ENCODE measurements around the gene CNN2.
A peak's percentile ranks its signal among the peaks of the same experiment; 100 is the strongest.

The CNN2 gene

GRCh38 chr19:1052349-1052975, 26.1 kb downstream of the CNN2 start:
- DNase-seq, result no peak

GRCh38 chr19:1053176-1054101, 27.0 kb downstream of the CNN2 start:
- DNase-seq, result no peak

GRCh38 chr19:1054102-1055027, 28.0 kb downstream of the CNN2 start:
- DNase-seq, result no peak

GRCh38 chr19:1055028-1055425, 28.6 kb downstream of the CNN2 start:
- DNase-seq, result no peak

- no peak for DNase-seq
Measured at GRCh38 chr19:1055886-1056620, 29.6 kb downstream of the CNN2 start.

- peak in 1 of 2 experiments; percentile 37 for DNase-seq
Measured at GRCh38 chr19:1057176-1057855, 30.9 kb downstream of the CNN2 start.

GRCh38 chr19:1058112-1058511, 31.7 kb downstream of the CNN2 start:
- no peak for DNase-seq

- no peak for DNase-seq
Measured at GRCh38 chr19:1060689-1061088, 34.3 kb downstream of the CNN2 start.

- DNase-seq, result no peak
Measured at GRCh38 chr19:1061987-1062386, 35.6 kb downstream of the CNN2 start.

- no peak for DNase-seq
Measured at GRCh38 chr19:1062387-1063029, 36.1 kb downstream of the CNN2 start.

- no peak for DNase-seq
Measured at GRCh38 chr19:1063030-1063908, 36.9 kb downstream of the CNN2 start.

- DNase-seq, result no peak
Measured at GRCh38 chr19:1063909-1064660, 37.7 kb downstream of the CNN2 start.

- peak in 1 of 2 experiments; percentile 65 for DNase-seq
Measured at GRCh38 chr19:1064661-1065605, 38.5 kb downstream of the CNN2 start.

- DNase-seq, result no peak
Measured at GRCh38 chr19:1065606-1066109, 39.2 kb downstream of the CNN2 start.

GRCh38 chr19:1066251-1066747, 39.9 kb downstream of the CNN2 start:
- no peak for DNase-seq

- DNase-seq, result peak in 1 of 2 experiments; percentile 40
Measured at GRCh38 chr19:1066748-1067340, 40.4 kb downstream of the CNN2 start, which contains the start of gene ARHGAP45. Gene ARHGAP45 (plus strand): TSS chr19:1067167. CDS start chr19:1067406, 239 bp downstream.

- no peak for DNase-seq
Measured at GRCh38 chr19:1067341-1067957, 41.0 kb downstream of the CNN2 start.

All from NCI-H446 (cell line).